Endodermal cell (in vitro differentiated cells): ENCODE data around the gene TEP1. TPM values are rescaled to one million over a fixed set of nuclear protein-coding genes. Genes with fewer than 3 reads are reported as not detected.
"Not testable (repeated sequence)": the region's sequence is repeated elsewhere in the genome, so short reads cannot be mapped to it uniquely, and the experiment has no call there.

Source experiments
- DNase-seq: peaks from one replicate; pipeline ENCODE4 v3.0.0-alpha.2; 2017
- H3K27ac ChIP-seq: 2 replicates; pipeline ENCODE4 v1.5.1; 2013; ENCODE audit warnings: mild to moderate bottlenecking, low read depth, low read length, moderate library complexity
- H3K27me3 ChIP-seq: 2 replicates; pipeline ENCODE4 v1.6.1; 2013; ENCODE audit warnings: mild to moderate bottlenecking, low read length, moderate library complexity; ENCODE audit not compliant: insufficient read depth, control insufficient read depth, poor library complexity, severe bottlenecking
- H3K36me3 ChIP-seq: 2 replicates; pipeline ENCODE4 v1.7.0; 2013; ENCODE audit warnings: mild to moderate bottlenecking, low read length, moderate library complexity; ENCODE audit not compliant: control insufficient read depth, insufficient read depth
- H3K4me1 ChIP-seq: one replicate; pipeline ENCODE4 v1.7.0; 2013; ENCODE audit warnings: low read length; ENCODE audit not compliant: control insufficient read depth, insufficient read depth
- H3K4me3 ChIP-seq: 2 replicates; pipeline ENCODE4 v1.5.1; 2013; ENCODE audit warnings: mild to moderate bottlenecking, low read length, moderate library complexity
- H3K9ac ChIP-seq: 2 replicates; pipeline ENCODE4 v1.6.1; 2013; ENCODE audit warnings: mild to moderate bottlenecking, low read length, moderate library complexity; ENCODE audit not compliant: poor library complexity, severe bottlenecking; ENCODE audit errors: extremely low read depth
- H3K9me3 ChIP-seq: 2 replicates; pipeline ENCODE4 v1.6.1; 2013; ENCODE audit warnings: mild to moderate bottlenecking, low read length, moderate library complexity; ENCODE audit not compliant: control insufficient read depth
- H3K27ac Mint-ChIP-seq: 2 replicates; pipeline ENCODE4 v1.8.0; 2020; ENCODE audit warnings: mixed read lengths
- H3K27me3 Mint-ChIP-seq: 2 replicates; pipeline ENCODE4 v1.8.0; 2021; ENCODE audit warnings: mild to moderate bottlenecking, mixed read lengths; ENCODE audit not compliant: insufficient read depth
- H3K36me3 Mint-ChIP-seq: 2 replicates; pipeline ENCODE4 v1.8.0; 2020; ENCODE audit warnings: low read depth, mixed read lengths
- H3K4me1 Mint-ChIP-seq: 2 replicates; pipeline ENCODE4 v1.8.0; 2020; ENCODE audit warnings: mixed read lengths
- H3K4me3 Mint-ChIP-seq: 2 replicates; pipeline ENCODE4 v1.8.0; 2020; ENCODE audit warnings: mild to moderate bottlenecking, moderate library complexity, mixed read lengths
- H3K9me3 Mint-ChIP-seq: 2 replicates; pipeline ENCODE4 v1.8.0; 2020; ENCODE audit warnings: mild to moderate bottlenecking, mixed read lengths
- CTCF ChIP-seq: fragments of 200-600 bp; sonication (generic); conservative IDR thresholded peaks from 2 replicates; pipeline ENCODE4 v1.5.0; 2021; ENCODE audit warnings: antibody characterized with exemption, mild to moderate bottlenecking
- WGBS, 2 experiments: methylation state at CpG; one replicate each; pipeline versions ENCODE4 v1.1.5 to v1.1.7; 2013; ENCODE audit warnings: missing lambda C conversion rate in 2 of 2, mixed read lengths in 1 of 2; ENCODE audit not compliant: insufficient coverage in 1 of 2, insufficient read length in 1 of 2; 5-methylcytosine and 5-hydroxymethylcytosine counted together
- total RNA-seq, 2 donors: library from RNA; stranded (reverse); fragmentation: NEBNext Ultra II Directional in 1 of 2; extraction: Animal tissue kit (Norgen Biotek cat#: 25700) in 1 of 2; gene quantifications; 2 replicates in 1 of 2; 3 replicates in 1 of 2; pipeline ENCODE4 v1.2.1, GENCODE V29; 2021

The TEP1 gene
- total RNA-seq, 2 donors from 2014 or later: 33.8 to 34.0 TPM

DNA sequence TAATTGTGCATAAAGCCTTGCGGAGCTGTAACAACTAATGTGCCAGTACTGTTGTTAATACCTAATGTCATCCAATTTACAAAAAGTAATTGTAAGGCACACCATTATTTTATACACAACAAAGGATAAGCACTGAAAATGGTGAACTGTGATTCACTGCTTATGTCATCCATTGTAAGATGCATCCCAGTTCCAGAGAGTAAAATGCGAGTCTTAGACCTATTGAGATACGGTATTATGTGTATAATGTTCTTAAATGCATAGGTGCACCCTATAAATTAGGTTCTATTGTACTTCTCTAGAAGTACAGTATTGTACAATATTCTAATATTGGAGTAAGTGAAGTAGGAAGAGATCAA lies 69.5 kb downstream of the TEP1 start:
- Histone ChIP-seq H3K27me3 (no peaks in the 10 kb centered on the region), H3K9ac (peak overlapping the region; percentile 95), H3K27ac (peak overlapping the region; percentile 69), H3K9me3 (no peaks in the 10 kb centered on the region), H3K4me3 (peak overlapping the region; percentile 100), H3K4me1 (no peaks in the 10 kb centered on the region), H3K36me3 (peaks cover 37% of the 10 kb centered on the region)
- Mint-ChIP-seq H3K27ac (peak overlapping the region; percentile 99), H3K9me3 (no peaks in the 10 kb centered on the region), H3K4me1 (peaks cover 4% of the 10 kb centered on the region), H3K27me3 (no peaks in the 10 kb centered on the region), H3K36me3 (peaks cover 30% of the 10 kb centered on the region), H3K4me3 (peak overlapping the region; percentile 91)
- WGBS, 2 experiments: 0 to 12% methylated on average over 2 of the region's 3 CpGs
- TF ChIP-seq CTCF: no peak
- no peak for DNase-seq

DNA sequence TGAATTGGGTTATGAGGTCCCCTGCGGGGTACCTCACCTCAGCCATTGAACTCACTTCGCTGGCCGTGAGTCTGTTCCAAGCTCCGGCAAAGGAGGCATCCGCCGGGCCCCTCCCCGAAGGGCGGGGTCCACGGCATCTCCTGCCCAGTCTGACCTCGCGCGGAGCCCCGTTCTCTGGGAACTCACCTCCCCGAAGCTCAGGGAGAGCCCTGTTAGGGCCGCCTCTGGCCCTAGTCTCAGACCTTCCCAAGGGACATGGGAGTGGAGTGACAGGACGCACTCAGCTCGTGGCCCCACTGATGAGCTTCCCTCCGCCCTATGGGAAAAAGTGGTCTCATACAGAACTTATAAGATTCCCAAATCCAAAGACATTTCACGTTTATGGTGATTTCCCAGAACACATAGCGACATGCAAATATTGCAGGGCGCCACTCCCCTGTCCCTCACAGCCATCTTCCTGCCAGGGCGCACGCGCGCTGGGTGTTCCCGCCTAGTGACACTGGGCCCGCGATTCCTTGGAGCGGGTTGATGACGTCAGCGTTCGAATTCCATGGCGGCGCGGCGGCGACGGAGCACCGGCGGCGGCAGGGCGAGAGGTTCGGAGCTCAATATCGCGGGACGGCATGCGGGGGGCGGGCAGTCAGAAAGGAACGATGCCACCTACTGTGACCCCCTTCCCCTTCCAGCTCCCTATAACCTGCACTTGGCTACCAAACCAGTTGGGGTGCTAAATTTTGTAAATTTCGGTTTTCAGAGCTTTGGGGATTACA lies 70.0 kb downstream of the TEP1 start, which contains the start of gene PARP2:
Gene PARP2, plus strand, starts transcription at position 544 of the 770 bp plus-strand sequence. Its CDS starts 7 bp downstream, at position 551.
- peaks cover 28% of the 10 kb centered on the region for H3K36me3 Mint-ChIP-seq
- H3K27ac Mint-ChIP-seq: peak within 1 kb of the TSS; percentile 99
- H3K36me3 ChIP-seq: peaks cover 32% of the 10 kb centered on the region
- H3K9me3 Mint-ChIP-seq: no peaks in the 10 kb centered on the region
- H3K27ac ChIP-seq: peak within 1 kb of the TSS; percentile 96
- H3K27me3 Mint-ChIP-seq: no peaks in the 10 kb centered on the region
- WGBS, 2 experiments: 0 to 8% methylated on average over 5 to 50 of the region's 50 CpGs
- peak within 1 kb of the TSS; percentile 95 for H3K9ac ChIP-seq
- H3K27me3 ChIP-seq: no peaks in the 10 kb centered on the region
- H3K4me3 ChIP-seq: peak within 1 kb of the TSS; percentile 100
- H3K9me3 ChIP-seq: no peaks in the 10 kb centered on the region
- H3K4me1 ChIP-seq: no peaks in the 10 kb centered on the region
- H3K4me1 Mint-ChIP-seq: peaks cover 4% of the 10 kb centered on the region
- H3K4me3 Mint-ChIP-seq: peak within 1 kb of the TSS; percentile 91
- TF ChIP-seq CTCF: no peak
- peak; percentile 99 for DNase-seq

- H3K27ac Mint-ChIP-seq: no peak overlapping the region
- peak overlapping the region; percentile 95 for H3K9ac ChIP-seq
- H3K27me3 Mint-ChIP-seq: no peaks in the 10 kb centered on the region
- H3K4me1 ChIP-seq: no peaks in the 10 kb centered on the region
- peaks cover 20% of the 10 kb centered on the region for H3K36me3 Mint-ChIP-seq
- no peaks in the 10 kb centered on the region for H3K9me3 Mint-ChIP-seq
- WGBS, 2 experiments: no CpG with 5 or more reads among the region's 2 CpGs
- H3K4me3 ChIP-seq: peak overlapping the region; percentile 94
- H3K27me3 ChIP-seq: no peaks in the 10 kb centered on the region
- no peaks in the 10 kb centered on the region for H3K9me3 ChIP-seq
- H3K4me1 Mint-ChIP-seq: peaks cover 4% of the 10 kb centered on the region
- H3K27ac ChIP-seq: no peak overlapping the region
- H3K36me3 ChIP-seq: peaks cover 19% of the 10 kb centered on the region
- no peak for TF ChIP-seq CTCF
- DNase-seq: no peak
- peak overlapping the region; percentile 91 for H3K4me3 Mint-ChIP-seq
Measured at GRCh38 chr14:20341646-20342045, 71.7 kb downstream of the TEP1 start.

DNA sequence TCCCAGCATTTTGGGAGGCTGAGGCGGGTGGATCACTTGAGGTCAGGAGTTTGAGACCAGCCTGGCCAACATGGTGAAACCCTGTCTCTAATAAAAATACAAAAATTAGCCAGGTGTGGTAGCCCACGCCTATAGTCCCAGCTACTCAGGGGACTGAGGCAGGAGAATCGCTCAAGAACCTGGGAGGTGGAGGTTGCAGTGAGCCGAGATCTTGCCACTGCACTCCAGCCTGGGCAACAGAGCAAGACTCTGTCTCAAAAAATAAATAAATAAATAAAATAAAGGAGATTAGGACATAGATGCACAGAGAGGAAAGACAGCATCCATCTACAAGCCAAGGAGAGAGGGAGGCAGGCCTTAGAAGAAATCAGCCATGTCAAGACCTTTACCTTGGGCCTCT lies 72.3 kb downstream of the TEP1 start:
- peaks cover 14% of the 10 kb centered on the region for H3K36me3 Mint-ChIP-seq
- not testable (repeated sequence) for H3K4me1 ChIP-seq, H3K9me3 ChIP-seq, H3K27ac ChIP-seq, DNase-seq, H3K27ac Mint-ChIP-seq, H3K4me3 Mint-ChIP-seq, H3K27me3 Mint-ChIP-seq, H3K27me3 ChIP-seq, H3K9me3 Mint-ChIP-seq, H3K4me3 ChIP-seq, H3K9ac ChIP-seq, H3K4me1 Mint-ChIP-seq
- WGBS, 2 experiments: 96 to 100% methylated on average over 1 to 4 of the region's 4 CpGs
- H3K36me3 ChIP-seq: peaks cover 13% of the 10 kb centered on the region
